Astrocyte of the spinal cord (primary cell): ENCODE data around the gene RPA1.

Experiments
- DNase-seq: peaks from one replicate; pipeline ENCODE4 v3.0.0; 2011; ENCODE audit warnings: low read depth, low spot score
- H3K4me3 ChIP-seq: 2 replicates; pipeline ENCODE4 v1.5.1; 2011; ENCODE audit warnings: low read depth, mild to moderate bottlenecking, low read length, moderate library complexity
- CTCF ChIP-seq: IDR thresholded peaks from 2 replicates; pipeline ENCODE4 v1.5.1; 2012; ENCODE audit warnings: low read depth, mild to moderate bottlenecking, low read length, inconsistent platforms
- in situ Hi-C: cut with HindIII; loops from 2 replicates; pipeline ENCODE4 v1.10.0; 2017; ENCODE audit warnings: low sequenced_read_pairs

The RPA1 gene

GRCh38 chr17:1829592-1830257, at the start of gene RPA1, which contains the start of gene SMYD4:
RPA1 (plus strand) TSS chr17:1830005; CDS start chr17:1830094, 89 bp downstream.
SMYD4 (minus strand) TSS chr17:1829902; CDS start chr17:1827994, 1,908 bp downstream.
- DNase-seq: peak; percentile 86
- no peak for TF ChIP-seq CTCF
- H3K4me3 ChIP-seq: peak within 1 kb of the TSS; percentile 80
- in situ Hi-C loops: no loop called here

GRCh38 chr17:1782171-1782567, 47.6 kb upstream of the RPA1 start:
- no peak overlapping the region for H3K4me3 ChIP-seq
- in situ Hi-C loops: no loop called here
- DNase-seq: no peak
- TF ChIP-seq CTCF: no peak

GRCh38 chr17:1783271-1783670, 46.5 kb upstream of the RPA1 start:
- H3K4me3 ChIP-seq: no peak overlapping the region
- DNase-seq: no peak
- TF ChIP-seq CTCF: no peak
- in situ Hi-C loops: no loop called here

- in situ Hi-C loops: no loop called here
- peak; percentile 91 for DNase-seq
- TF ChIP-seq CTCF: peak; percentile 73
- no peak overlapping the region for H3K4me3 ChIP-seq
These were observed 45.8 kb upstream of the RPA1 start for GRCh38 chr17:1783834-1784611.

- H3K4me3 ChIP-seq: no peak overlapping the region
- DNase-seq: no peak
These were observed 43.9 kb upstream of the RPA1 start for GRCh38 chr17:1785930-1786329.

GRCh38 chr17:1786708-1787107, 43.1 kb upstream of the RPA1 start:
- H3K4me3 ChIP-seq: no peak overlapping the region
- TF ChIP-seq CTCF: no peak
- in situ Hi-C loops: no loop called here
- DNase-seq: no peak

More at GRCh38 chr17:1785930-1786329, 43.9 kb upstream of the RPA1 start:
- in situ Hi-C loops: no loop called here
- TF ChIP-seq CTCF: no peak
